ENCODE measurements around the gene TNFRSF9.

DNA sequence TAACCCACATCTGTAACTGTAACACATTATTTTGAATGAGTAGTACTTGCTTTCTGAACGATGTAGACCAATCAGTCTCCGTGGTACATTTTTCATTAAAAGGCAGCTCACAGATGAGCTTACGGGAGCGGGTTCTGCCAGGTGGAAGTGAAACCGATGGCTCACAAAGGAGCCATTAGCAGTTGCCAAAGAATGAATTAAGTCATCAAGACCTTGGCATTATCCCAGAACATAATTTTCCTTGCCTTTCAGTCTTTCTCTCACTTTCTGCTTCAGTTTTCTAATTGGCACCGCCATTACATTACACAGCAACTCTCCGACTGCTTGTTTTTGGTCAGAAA is 54.3 kb downstream of the TNFRSF9 start:
- TF ChIP-seq, protein P1, sequence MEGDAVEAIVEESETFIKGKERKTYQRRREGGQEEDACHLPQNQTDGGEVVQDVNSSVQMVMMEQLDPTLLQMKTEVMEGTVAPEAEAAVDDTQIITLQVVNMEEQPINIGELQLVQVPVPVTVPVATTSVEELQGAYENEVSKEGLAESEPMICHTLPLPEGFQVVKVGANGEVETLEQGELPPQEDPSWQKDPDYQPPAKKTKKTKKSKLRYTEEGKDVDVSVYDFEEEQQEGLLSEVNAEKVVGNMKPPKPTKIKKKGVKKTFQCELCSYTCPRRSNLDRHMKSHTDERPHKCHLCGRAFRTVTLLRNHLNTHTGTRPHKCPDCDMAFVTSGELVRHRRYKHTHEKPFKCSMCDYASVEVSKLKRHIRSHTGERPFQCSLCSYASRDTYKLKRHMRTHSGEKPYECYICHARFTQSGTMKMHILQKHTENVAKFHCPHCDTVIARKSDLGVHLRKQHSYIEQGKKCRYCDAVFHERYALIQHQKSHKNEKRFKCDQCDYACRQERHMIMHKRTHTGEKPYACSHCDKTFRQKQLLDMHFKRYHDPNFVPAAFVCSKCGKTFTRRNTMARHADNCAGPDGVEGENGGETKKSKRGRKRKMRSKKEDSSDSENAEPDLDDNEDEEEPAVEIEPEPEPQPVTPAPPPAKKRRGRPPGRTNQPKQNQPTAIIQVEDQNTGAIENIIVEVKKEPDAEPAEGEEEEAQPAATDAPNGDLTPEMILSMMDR (IDR thresholded peaks at IDR 0.05): no peak
- no peak for TF ChIP-seq EP300 (IDR thresholded peaks at IDR 0.05)
- TF ChIP-seq POLR2AphosphoS5 (IDR thresholded peaks at IDR 0.05): no peak
